GM12865 (cell line): ENCODE results near the gene PLPPR3.
A peak's percentile ranks its signal among the peaks of the same experiment; 100 is the strongest.

Source experiments
- DNase-seq: peaks from one replicate; pipeline ENCODE4 v3.0.0; 2010; ENCODE audit warnings: low read depth
- H3K4me3 ChIP-seq: 2 replicates; pipeline ENCODE4 v1.5.1; 2011; ENCODE audit warnings: mild to moderate bottlenecking, low read depth, low read length, control low read depth
- TF ChIP-seq, protein P1 (sequence below): IDR thresholded peaks from 2 replicates; pipeline ENCODE4 v1.5.1; 2011; ENCODE audit warnings: low read length, control low read depth, low read depth, inconsistent platforms; ENCODE audit not compliant: insufficient read depth; ENCODE audit errors: missing control alignments

PLPPR3 gene

DNA sequence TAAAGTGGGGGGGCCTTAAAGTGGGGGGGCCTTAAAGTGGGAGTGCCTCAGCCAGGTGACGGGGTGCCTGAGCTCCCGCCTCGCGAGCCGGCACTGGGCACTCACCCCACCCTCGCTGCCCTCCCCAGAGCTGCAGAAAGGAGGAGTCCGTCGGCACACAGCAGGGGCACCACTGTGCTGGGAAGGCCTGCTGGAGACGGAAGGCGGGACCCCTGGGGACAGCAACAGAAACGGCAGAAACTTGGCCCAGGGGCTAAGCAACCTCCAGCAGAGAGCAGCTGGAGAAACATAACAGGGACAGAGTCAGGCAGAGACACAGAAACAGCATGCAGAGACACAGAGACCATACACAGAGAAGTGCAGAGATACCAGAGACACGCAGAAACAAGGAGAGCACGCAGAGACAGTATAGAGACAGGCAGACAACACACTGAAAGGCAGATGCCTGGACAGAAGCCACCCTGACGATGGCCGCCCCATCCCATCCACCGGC, 45.6 kb upstream of the PLPPR3 start:
- TF ChIP-seq, protein P1, sequence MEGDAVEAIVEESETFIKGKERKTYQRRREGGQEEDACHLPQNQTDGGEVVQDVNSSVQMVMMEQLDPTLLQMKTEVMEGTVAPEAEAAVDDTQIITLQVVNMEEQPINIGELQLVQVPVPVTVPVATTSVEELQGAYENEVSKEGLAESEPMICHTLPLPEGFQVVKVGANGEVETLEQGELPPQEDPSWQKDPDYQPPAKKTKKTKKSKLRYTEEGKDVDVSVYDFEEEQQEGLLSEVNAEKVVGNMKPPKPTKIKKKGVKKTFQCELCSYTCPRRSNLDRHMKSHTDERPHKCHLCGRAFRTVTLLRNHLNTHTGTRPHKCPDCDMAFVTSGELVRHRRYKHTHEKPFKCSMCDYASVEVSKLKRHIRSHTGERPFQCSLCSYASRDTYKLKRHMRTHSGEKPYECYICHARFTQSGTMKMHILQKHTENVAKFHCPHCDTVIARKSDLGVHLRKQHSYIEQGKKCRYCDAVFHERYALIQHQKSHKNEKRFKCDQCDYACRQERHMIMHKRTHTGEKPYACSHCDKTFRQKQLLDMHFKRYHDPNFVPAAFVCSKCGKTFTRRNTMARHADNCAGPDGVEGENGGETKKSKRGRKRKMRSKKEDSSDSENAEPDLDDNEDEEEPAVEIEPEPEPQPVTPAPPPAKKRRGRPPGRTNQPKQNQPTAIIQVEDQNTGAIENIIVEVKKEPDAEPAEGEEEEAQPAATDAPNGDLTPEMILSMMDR, result no peak
- DNase-seq, result no peak
- no peak overlapping the region for H3K4me3 ChIP-seq

DNA sequence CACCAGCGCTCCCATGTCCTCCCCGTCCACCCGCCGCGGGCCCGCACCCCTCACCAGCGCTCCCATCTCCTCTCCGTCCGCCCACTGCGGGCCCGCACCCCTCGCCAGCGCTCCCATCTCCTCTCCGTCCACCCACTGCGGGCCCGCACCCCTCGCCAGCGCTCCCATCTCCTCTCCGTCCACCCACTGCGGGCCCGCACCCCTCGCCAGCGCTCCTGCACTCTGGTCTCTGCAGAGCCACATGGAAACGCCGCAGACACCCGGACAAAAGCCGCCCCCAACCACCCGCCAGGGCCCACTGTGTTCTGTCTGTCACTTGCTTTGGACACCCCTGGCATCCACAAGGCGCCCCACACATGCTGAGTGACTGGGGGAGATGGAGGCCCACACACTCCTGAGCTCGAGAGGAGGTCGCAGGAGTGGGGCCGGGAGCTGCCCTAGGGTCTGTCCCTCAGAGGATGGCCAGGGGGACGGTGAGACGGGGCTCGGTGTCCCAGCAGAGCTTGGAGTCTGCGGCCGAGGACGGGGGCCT, 45.1 kb upstream of the PLPPR3 start:
- TF ChIP-seq, protein P1, result no peak
- no peak overlapping the region for H3K4me3 ChIP-seq
- no peak for DNase-seq

DNA sequence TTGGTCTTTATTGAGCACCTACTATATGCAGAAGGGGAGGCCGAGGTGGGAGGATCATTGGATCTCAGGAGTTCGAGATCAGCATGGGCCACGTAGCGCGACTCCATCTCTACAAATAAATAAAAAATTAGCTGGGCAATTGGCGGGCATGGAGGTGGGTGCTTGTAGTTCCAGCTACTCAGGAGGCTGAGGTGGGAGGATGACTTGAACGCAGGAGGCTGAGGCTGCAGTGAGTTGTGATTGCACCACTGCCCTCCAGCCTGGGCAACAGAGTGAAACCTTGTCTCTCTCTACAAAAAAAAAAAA, 41.5 kb upstream of the PLPPR3 start:
- H3K4me3 ChIP-seq, result no peak overlapping the region
- TF ChIP-seq, protein P1, result no peak
- DNase-seq, result no peak

DNA sequence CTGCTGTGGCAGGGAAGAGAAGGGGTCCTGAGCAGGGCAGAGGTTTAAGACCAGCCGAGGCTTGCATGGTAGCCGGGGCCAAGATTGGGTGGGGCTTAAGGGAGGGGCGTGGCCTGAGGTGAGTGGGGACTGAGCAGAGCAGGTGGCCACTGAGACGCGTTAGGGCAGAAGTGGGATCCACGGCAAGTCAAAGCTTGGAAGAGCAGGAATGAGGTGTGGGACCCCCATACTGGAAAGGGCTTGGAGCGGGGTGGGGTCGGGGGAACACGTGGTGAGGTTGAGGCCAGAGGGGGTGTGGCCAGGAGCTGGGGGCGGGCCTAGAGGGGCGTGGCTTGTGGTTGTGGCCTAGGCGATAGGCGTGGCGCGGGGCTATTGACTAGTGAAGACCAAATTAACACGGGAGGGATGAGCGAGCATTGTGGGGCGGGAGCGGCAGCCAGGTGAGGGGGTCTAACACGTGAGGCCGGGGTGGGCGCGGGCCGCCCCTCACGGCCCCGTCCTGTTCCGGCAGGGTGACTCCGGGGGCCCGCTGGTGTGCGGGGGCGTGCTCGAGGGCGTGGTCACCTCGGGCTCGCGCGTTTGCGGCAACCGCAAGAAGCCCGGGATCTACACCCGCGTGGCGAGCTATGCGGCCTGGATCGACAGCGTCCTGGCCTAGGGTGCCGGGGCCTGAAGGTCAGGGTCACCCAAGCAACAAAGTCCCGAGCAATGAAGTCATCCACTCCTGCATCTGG, 41.0 kb upstream of the PLPPR3 start:
- TF ChIP-seq, protein P1, result no peak
- DNase-seq, result peak; percentile 79
- H3K4me3 ChIP-seq, result no peak overlapping the region

DNA sequence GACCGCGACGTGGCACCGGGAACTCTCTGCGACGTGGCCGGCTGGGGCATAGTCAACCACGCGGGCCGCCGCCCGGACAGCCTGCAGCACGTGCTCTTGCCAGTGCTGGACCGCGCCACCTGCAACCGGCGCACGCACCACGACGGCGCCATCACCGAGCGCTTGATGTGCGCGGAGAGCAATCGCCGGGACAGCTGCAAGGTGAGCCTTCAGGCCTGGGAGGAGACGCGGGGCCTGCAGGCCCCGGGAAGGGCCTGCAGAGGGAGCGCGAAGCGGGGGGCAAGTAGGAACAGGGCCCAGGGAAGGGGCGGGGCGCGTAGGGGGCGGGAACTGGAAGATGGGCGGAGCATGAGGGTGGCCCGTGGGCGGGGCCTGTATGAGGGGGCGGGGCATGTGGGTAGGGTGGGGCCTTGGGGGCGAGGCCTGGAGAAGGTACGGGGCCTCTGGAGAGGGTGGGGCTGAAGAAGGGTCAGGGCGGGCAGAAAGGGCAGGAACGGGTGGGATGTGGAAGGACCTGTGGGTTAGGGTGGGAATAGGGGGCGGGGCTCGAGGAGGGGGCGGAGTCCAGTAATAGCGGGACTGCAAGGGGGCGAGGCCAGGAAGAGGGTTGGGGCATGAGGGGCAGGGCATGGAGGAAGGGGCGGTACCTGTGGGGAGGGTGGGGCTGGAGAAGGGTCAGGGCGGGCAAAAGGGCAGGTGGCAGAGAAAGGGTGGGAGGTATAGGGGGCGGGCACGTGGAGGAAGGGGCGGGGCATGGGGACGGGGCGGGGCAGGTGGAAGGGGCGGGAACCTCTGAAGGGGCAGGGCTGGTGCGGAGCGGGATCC, 40.2 kb upstream of the PLPPR3 start:
- no peak overlapping the region for H3K4me3 ChIP-seq
- TF ChIP-seq, protein P1, result peak; percentile 1
- DNase-seq, result peak; percentile 70

DNA sequence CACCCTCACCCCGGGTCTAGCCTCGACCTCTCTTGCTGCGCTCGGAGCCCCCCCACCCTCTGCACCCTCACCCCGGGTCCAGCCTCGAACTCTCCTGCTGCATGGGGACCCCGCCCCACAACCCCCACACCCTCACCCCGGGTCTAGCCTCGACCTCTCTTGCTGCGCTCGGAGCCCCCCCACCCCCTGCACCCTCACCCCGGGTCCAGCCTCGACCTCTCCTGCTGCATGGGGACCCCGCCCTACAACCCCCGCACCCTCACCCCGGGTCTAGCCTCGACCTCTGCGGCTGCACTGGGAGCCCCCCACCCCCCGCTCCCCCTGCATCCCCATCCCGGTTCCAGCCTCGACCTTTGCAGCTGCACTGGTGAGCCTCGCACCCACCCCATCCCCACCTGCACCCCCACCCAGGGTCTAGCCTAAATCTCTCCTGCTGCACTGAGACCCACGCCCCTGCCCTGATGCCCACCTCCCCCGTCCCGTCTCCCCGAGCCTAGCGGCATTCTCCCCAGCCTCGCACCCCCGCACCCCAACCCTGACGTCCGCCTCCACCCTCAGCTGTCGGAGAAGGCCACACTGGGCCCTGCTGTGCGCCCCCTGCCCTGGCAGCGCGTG, 39.5 kb upstream of the PLPPR3 start:
- TF ChIP-seq, protein P1, result no peak
- DNase-seq, result no peak
- H3K4me3 ChIP-seq, result no peak overlapping the region
